Psoas muscle (tissue), 8 donors: ENCODE results near the gene NME4. TPM values are rescaled to one million over a fixed set of nuclear protein-coding genes. Genes with fewer than 3 reads are reported as not detected.

Experiments
- ATAC-seq, 4 donors: fragments of 200-7000 bp; cut with Tn5 transposase; one replicate each; pipeline ENCODE4 v1.9.1; 2020; ENCODE audit warnings: moderate library complexity in 3 of 4, mild to moderate bottlenecking in 2 of 4
- DNase-seq, 2 donors: peaks; one replicate each; pipeline ENCODE4 v3.0.0-alpha.2; 2020
- H3K27ac ChIP-seq: fragments of 200-600 bp; one replicate; pipeline ENCODE4 v1.8.0; 2022
- H3K27me3 ChIP-seq, 3 donors: fragments of 200-600 bp in 1 of 3; one replicate each; pipeline versions ENCODE4 v1.6.1 to v1.8.0; 2013 to 2022; ENCODE audit warnings: low read length in 2 of 3, mild to moderate bottlenecking in 2 of 3, moderate library complexity in 1 of 3; ENCODE audit not compliant: insufficient read depth in 3 of 3
- H3K36me3 ChIP-seq, 2 donors: fragments of 200-600 bp in 1 of 2; one replicate each; pipeline versions ENCODE4 v1.6.1 to v1.8.0; 2013 to 2022; ENCODE audit warnings: low read depth in 1 of 2, mild to moderate bottlenecking in 1 of 2, moderate library complexity in 1 of 2; ENCODE audit not compliant: insufficient read depth in 1 of 2
- H3K4me1 ChIP-seq: fragments of 200-600 bp; one replicate; pipeline ENCODE4 v1.8.0; 2022
- H3K4me3 ChIP-seq: fragments of 200-600 bp; one replicate; pipeline ENCODE4 v1.8.0; 2022; ENCODE audit warnings: mild to moderate bottlenecking
- H3K9me3 ChIP-seq: fragments of 200-600 bp; one replicate; pipeline ENCODE4 v1.8.0; 2022
- CTCF ChIP-seq: fragments of 200-600 bp; IDR thresholded peaks from one replicate; pipeline ENCODE4 v1.8.0; 2022; ENCODE audit warnings: antibody characterized with exemption
- WGBS, 3 donors: extraction: QIAGEN DNeasy Blood & Tissue Kit; methylation state at CpG; one replicate each; pipeline versions ENCODE4 v1.1.6 to v1.1.7; 2013; 5-methylcytosine and 5-hydroxymethylcytosine counted together
- intact Hi-C, 2 donors: fragments of 100-400 bp; cut with DNase I; formaldehyde crosslinking; loops; one replicate each; pipeline versions ENCODE4 v1.11.0 to v1.14.2; 2022
- polyA plus RNA-seq, 3 donors: library from polyadenylated mRNA; stranded (reverse); fragments of 200-250 nt; gene quantifications; one replicate each; pipeline ENCODE4 v1.2.3, GENCODE V29; 2013
- total RNA-seq, 4 donors: library from RNA; stranded (reverse); fragmentation: NEBNext Ultra II Directional in 2 of 4; extraction: Animal tissue kit (Norgen Biotek cat#: 25700) in 2 of 4; gene quantifications; one replicate each; pipeline versions ENCODE4 v1.2.1 to v1.2.4, GENCODE V29; 2021 to 2023
- donor health status: healthy with polysubstance abuse.
- donor health status: DM: no; HTN: no; CAD: no; lungs with moderate emphysema.
- donor health status: Bipolar disorder and iron deficiency.
- donor health status: healthy.
- donor health status: DM: yes; HTN: yes; CAD: no.
- donor health status: DM: no; HTN: no; CAD: no.
- donor health status: DM: no; HTN: no; CAD: no.
- donor health status: DM: yes; HTN: yes; CAD: no.

Gene NME4
- total and polyA plus RNA-seq, 7 donors: 16.0 to 39.7 (median 23.1) TPM

GRCh38 chr16:370443-370842 is 26.6 kb upstream of the NME4 start, which contains the start of gene MRPL28:
Gene MRPL28, minus strand, starts transcription at chr16:370538. Its CDS starts 320 bp downstream, at chr16:370218.
- Histone ChIP-seq H3K27ac (peak within 1 kb of the TSS; percentile 67), H3K9me3 (no peaks in the 10 kb centered on the region)
- 0% methylated on average over 26 to 30 of the region's 30 CpGs for WGBS, 3 donors

GRCh38 chr16:370979-371514 is 26.0 kb upstream of the NME4 start:
- H3K4me1 ChIP-seq: peaks cover 13% of the 10 kb centered on the region
- H3K27me3 ChIP-seq: no peaks in the 10 kb centered on the region
- 45 to 60% (median 49%) methylated on average over 8 to 10 of the region's 10 CpGs for WGBS, 3 donors
- H3K36me3 ChIP-seq: peaks cover 4 to 76% of the 10 kb centered on the region in 2 donors
- peak in 3 of 4 donors; percentile 5 to 24 (median 22) for ATAC-seq
- no peaks in the 10 kb centered on the region for H3K9me3 ChIP-seq
- H3K27ac ChIP-seq: peak overlapping the region; percentile 67
- peak overlapping the region; percentile 60 for H3K4me3 ChIP-seq
- TF ChIP-seq CTCF: no peak
- no peak for DNase-seq
- intact Hi-C loops: no loop called here

More at GRCh38 chr16:370443-370842, 26.6 kb upstream of the NME4 start, which contains the start of gene MRPL28:
- intact Hi-C loops: no loop called here
- DNase-seq: peak; percentile 94 to 97
- H3K36me3 ChIP-seq: peaks cover 4 to 72% of the 10 kb centered on the region in 2 donors
- no peaks in the 10 kb centered on the region for H3K27me3 ChIP-seq
- TF ChIP-seq CTCF: no peak
- ATAC-seq: peak; percentile 94 to 98 (median 96)
- H3K4me1 ChIP-seq: peaks cover 13% of the 10 kb centered on the region
- H3K4me3 ChIP-seq: peak within 1 kb of the TSS; percentile 60

GRCh38 chr16:371515-372301 is 25.3 kb upstream of the NME4 start:
- H3K27ac ChIP-seq: no peak overlapping the region
- intact Hi-C loops: no loop called here
- WGBS, 3 donors: 83 to 87% (median 84%) methylated on average over 27 to 31 of the region's 31 CpGs
- no peaks in the 10 kb centered on the region for H3K27me3 ChIP-seq
- no peak for DNase-seq
- H3K4me3 ChIP-seq: no peak overlapping the region
- peaks cover 4 to 76% of the 10 kb centered on the region in 2 donors for H3K36me3 ChIP-seq
- TF ChIP-seq CTCF: no peak
- peaks cover 13% of the 10 kb centered on the region for H3K4me1 ChIP-seq
- H3K9me3 ChIP-seq: no peaks in the 10 kb centered on the region
- ATAC-seq: no peak

GRCh38 chr16:372302-372983 is 24.6 kb upstream of the NME4 start:
- Histone ChIP-seq H3K9me3 (no peaks in the 10 kb centered on the region), H3K27ac (no peak overlapping the region), H3K36me3 (peaks cover 4 to 76% of the 10 kb centered on the region in 2 donors), H3K4me3 (no peak overlapping the region), H3K27me3 (no peaks in the 10 kb centered on the region), H3K4me1 (peaks cover 13% of the 10 kb centered on the region)
- intact Hi-C loops: no loop called here
- 91 to 95% (median 93%) methylated on average over 19 of the region's 19 CpGs for WGBS, 3 donors
- DNase-seq (no peak), ATAC-seq (no peak)
- TF ChIP-seq CTCF: no peak
